ENCODE results near the gene AKR1D1. TPM values are rescaled to one million over a fixed set of nuclear protein-coding genes. Genes with fewer than 3 reads are reported as not detected.

Gene AKR1D1
- total and polyA plus RNA-seq, 2 of the 13 experiments (the other 11 are each of a cell fraction or from before 2014, with no cell fraction given) = 6.9 to 37.0 TPM

DNA sequence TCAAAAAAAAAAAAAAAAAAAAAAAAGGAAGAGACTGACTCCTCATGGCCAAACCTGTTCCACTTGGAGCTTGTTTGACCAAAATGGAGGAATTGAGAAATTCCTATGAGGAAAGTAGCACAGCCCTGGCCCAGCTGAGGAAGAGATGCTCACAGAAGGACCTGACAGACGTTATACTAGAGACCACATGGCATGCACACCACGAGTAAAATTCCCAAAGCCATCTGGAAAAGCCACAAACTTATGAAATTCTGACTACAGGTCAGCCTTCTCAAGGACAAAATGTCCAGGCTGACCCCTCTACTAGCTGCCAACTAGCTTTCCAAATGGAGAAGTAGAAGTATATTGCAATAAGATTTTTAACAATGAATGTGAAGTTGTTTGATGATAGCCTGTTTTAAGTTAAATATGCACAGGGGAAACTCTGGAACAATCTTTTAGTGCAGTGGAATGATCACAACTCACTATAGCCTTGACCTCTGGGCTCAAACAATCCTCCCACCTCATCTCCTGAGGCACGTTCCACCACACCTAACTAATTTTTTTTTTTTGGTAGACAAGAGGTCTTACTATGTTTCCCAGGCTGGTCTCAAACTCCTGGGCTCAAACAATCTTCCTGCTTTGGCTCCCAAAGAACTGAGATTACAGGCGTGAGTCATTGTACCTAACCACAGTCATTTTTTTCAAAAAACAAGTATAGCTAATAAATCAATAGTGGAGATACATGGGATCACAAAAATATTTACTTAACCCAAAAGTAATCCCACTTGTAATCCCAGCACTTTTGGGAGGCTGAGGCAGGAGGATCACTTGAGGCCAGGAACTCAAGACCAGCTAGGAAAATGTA, 75.7 kb downstream of the AKR1D1 start (continued):
- TF ChIP-seq, protein P1, sequence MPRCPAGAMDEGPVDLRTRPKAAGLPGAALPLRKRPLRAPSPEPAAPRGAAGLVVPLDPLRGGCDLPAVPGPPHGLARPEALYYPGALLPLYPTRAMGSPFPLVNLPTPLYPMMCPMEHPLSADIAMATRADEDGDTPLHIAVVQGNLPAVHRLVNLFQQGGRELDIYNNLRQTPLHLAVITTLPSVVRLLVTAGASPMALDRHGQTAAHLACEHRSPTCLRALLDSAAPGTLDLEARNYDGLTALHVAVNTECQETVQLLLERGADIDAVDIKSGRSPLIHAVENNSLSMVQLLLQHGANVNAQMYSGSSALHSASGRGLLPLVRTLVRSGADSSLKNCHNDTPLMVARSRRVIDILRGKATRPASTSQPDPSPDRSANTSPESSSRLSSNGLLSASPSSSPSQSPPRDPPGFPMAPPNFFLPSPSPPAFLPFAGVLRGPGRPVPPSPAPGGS (CRISPR knock-in tag; IDR thresholded peaks at IDR 0.05) = no peak
- TF ChIP-seq, protein P2, sequence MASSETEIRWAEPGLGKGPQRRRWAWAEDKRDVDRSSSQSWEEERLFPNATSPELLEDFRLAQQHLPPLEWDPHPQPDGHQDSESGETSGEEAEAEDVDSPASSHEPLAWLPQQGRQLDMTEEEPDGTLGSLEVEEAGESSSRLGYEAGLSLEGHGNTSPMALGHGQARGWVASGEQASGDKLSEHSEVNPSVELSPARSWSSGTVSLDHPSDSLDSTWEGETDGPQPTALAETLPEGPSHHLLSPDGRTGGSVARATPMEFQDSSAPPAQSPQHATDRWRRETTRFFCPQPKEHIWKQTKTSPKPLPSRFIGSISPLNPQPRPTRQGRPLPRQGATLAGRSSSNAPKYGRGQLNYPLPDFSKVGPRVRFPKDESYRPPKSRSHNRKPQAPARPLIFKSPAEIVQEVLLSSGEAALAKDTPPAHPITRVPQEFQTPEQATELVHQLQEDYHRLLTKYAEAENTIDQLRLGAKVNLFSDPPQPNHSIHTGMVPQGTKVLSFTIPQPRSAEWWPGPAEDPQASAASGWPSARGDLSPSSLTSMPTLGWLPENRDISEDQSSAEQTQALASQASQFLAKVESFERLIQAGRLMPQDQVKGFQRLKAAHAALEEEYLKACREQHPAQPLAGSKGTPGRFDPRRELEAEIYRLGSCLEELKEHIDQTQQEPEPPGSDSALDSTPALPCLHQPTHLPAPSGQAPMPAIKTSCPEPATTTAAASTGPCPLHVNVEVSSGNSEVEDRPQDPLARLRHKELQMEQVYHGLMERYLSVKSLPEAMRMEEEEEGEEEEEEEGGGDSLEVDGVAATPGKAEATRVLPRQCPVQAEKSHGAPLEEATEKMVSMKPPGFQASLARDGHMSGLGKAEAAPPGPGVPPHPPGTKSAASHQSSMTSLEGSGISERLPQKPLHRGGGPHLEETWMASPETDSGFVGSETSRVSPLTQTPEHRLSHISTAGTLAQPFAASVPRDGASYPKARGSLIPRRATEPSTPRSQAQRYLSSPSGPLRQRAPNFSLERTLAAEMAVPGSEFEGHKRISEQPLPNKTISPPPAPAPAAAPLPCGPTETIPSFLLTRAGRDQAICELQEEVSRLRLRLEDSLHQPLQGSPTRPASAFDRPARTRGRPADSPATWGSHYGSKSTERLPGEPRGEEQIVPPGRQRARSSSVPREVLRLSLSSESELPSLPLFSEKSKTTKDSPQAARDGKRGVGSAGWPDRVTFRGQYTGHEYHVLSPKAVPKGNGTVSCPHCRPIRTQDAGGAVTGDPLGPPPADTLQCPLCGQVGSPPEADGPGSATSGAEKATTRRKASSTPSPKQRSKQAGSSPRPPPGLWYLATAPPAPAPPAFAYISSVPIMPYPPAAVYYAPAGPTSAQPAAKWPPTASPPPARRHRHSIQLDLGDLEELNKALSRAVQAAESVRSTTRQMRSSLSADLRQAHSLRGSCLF (CRISPR knock-in tag; IDR thresholded peaks at IDR 0.05; ENCODE audit: borderline replicate concordance) = no peak
- TF ChIP-seq CREM (IDR thresholded peaks at IDR 0.05) (peak; percentile 82), CREM (CRISPR knock-in tag; IDR thresholded peaks at IDR 0.05) (no peak), STAG1 (CRISPR knock-in tag; IDR thresholded peaks at IDR 0.05) (peak; percentile 6; the same call in 1 of the 2 replicates), KAT7 (CRISPR knock-in tag; IDR thresholded peaks at IDR 0.05; ENCODE audit: borderline replicate concordance) (no peak), ZNF782 (CRISPR knock-in tag; IDR thresholded peaks at IDR 0.05; ENCODE audit: borderline replicate concordance) (no peak), ZNF792 (CRISPR knock-in tag; IDR thresholded peaks at IDR 0.05) (no peak), ZSCAN9 (CRISPR knock-in tag; IDR thresholded peaks at IDR 0.05; ENCODE audit: borderline replicate concordance) (peak; percentile 32; the same call in 1 of the 2 replicates), KDM5B (CRISPR knock-in tag; IDR thresholded peaks at IDR 0.05; ENCODE audit: borderline replicate concordance) (no peak), ESRRA (CRISPR knock-in tag; IDR thresholded peaks at IDR 0.05; ENCODE audit: low read depth) (0 out of 2 replicates have a peak, but pooled peaks have one; percentile 19), SP2 (CRISPR knock-in tag; IDR thresholded peaks at IDR 0.05) (no peak), ZNF549 (CRISPR knock-in tag; IDR thresholded peaks at IDR 0.05) (no peak), ZFX (CRISPR knock-in tag; IDR thresholded peaks at IDR 0.05; ENCODE audit: low read depth) (no peak), ZNF709 (CRISPR knock-in tag; IDR thresholded peaks at IDR 0.05) (no peak), HMG20A (CRISPR knock-in tag; IDR thresholded peaks at IDR 0.05; ENCODE audit: borderline replicate concordance) (peak; percentile 76; the same call in 1 of the 2 replicates), ZBTB21 (CRISPR knock-in tag; IDR thresholded peaks at IDR 0.05) (no peak), RFX5 (IDR thresholded peaks at IDR 0.05; ENCODE audit: low read depth, low read length) (no peak), ZNF34 (CRISPR knock-in tag; IDR thresholded peaks at IDR 0.05; ENCODE audit: borderline replicate concordance) (no peak)
- TF ChIP-seq, protein P3, sequence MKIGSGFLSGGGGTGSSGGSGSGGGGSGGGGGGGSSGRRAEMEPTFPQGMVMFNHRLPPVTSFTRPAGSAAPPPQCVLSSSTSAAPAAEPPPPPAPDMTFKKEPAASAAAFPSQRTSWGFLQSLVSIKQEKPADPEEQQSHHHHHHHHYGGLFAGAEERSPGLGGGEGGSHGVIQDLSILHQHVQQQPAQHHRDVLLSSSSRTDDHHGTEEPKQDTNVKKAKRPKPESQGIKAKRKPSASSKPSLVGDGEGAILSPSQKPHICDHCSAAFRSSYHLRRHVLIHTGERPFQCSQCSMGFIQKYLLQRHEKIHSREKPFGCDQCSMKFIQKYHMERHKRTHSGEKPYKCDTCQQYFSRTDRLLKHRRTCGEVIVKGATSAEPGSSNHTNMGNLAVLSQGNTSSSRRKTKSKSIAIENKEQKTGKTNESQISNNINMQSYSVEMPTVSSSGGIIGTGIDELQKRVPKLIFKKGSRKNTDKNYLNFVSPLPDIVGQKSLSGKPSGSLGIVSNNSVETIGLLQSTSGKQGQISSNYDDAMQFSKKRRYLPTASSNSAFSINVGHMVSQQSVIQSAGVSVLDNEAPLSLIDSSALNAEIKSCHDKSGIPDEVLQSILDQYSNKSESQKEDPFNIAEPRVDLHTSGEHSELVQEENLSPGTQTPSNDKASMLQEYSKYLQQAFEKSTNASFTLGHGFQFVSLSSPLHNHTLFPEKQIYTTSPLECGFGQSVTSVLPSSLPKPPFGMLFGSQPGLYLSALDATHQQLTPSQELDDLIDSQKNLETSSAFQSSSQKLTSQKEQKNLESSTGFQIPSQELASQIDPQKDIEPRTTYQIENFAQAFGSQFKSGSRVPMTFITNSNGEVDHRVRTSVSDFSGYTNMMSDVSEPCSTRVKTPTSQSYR (CRISPR knock-in tag; IDR thresholded peaks at IDR 0.05; ENCODE audit: borderline replicate concordance) = no peak

Data from HepG2 (cell line).